Kidney (tissue), 14 donors: ENCODE results near the gene EIF4ENIF1. TPM values are rescaled to one million over a fixed set of nuclear protein-coding genes. Genes with fewer than 3 reads are reported as not detected.

ENCODE experiments used
- DNase-seq, 5 donors: peaks; one replicate each; pipeline ENCODE4 v3.0.0-alpha.2; 2013 to 2020
- FAIRE-seq: peaks from 2 replicates; lab custom pipeline; 2012; peaks lifted over from hg19 to GRCh38; lab: Jason Lieb, UNC
- H3K27ac ChIP-seq, 2 donors: one replicate each; pipeline ENCODE4 v1.7.0; 2013; ENCODE audit warnings: low read depth in 2 of 2, low read length in 2 of 2, inconsistent platforms in 1 of 2
- H3K27me3 ChIP-seq: one replicate; pipeline ENCODE4 v1.7.1; 2013; ENCODE audit warnings: low read length, inconsistent platforms; ENCODE audit not compliant: control insufficient read depth, insufficient read depth
- H3K36me3 ChIP-seq, 3 donors: one replicate each; pipeline versions ENCODE4 v1.7.0 to v1.7.1; 2013; ENCODE audit warnings: low read length in 3 of 3, control low read depth in 1 of 3, inconsistent platforms in 1 of 3; ENCODE audit not compliant: insufficient read depth in 3 of 3, control insufficient read depth in 2 of 3
- H3K4me1 ChIP-seq, 3 donors: one replicate each; pipeline versions ENCODE4 v1.7.0 to v1.7.1; 2013; ENCODE audit warnings: low read length in 3 of 3, inconsistent platforms in 1 of 3, low read depth in 1 of 3; ENCODE audit not compliant: control insufficient read depth in 2 of 3, insufficient read depth in 2 of 3
- H3K4me3 ChIP-seq, 3 donors: one replicate each; pipeline versions ENCODE4 v1.7.0 to v1.8.1; 2013; ENCODE audit warnings: low read length in 3 of 3, control low read depth in 1 of 3, inconsistent platforms in 1 of 3
- H3K9ac ChIP-seq, 3 donors: one replicate each; pipeline versions ENCODE4 v1.7.0 to v1.7.1; 2013; ENCODE audit warnings: low read length in 3 of 3, control low read depth in 1 of 3, inconsistent platforms in 1 of 3
- H3K9me3 ChIP-seq, 3 donors: one replicate each; pipeline versions ENCODE4 v1.7.0 to v1.7.1; 2013; ENCODE audit warnings: low read length in 3 of 3, control low read depth in 1 of 3, inconsistent platforms in 1 of 3; ENCODE audit not compliant: control insufficient read depth in 2 of 3, insufficient read depth in 1 of 3
- intact Hi-C: fragments of 100-400 bp; cut with DNase I; formaldehyde crosslinking; loops from one replicate; pipeline ENCODE4 v1.11.1; 2022
- polyA plus RNA-seq: library from polyadenylated mRNA; stranded (reverse); fragments of 350-450 nt; fragmentation: Illumina TruSeq; extraction: RNeasy Lipid Tissue Mini Kit (QIAGEN cat#74804); gene quantifications from one replicate; pipeline ENCODE4 v1.2.3, GENCODE V29; 2014; ENCODE audit warnings: low read depth, low replicate concordance; ENCODE audit not compliant: insufficient read depth
- total RNA-seq: library from RNA; stranded (reverse); fragmentation: NEBNext Ultra II Directional; extraction: Animal tissue kit (Norgen Biotek cat#: 25700); gene quantifications from one replicate; pipeline ENCODE4 v1.2.1, GENCODE V29; 2021
- TF ChIP-seq, protein P1 (sequence below): IDR thresholded peaks from 3 replicates; pipeline ENCODE4 v1.5.1; 2012; ENCODE audit warnings: mild to moderate bottlenecking, moderate library complexity, borderline replicate concordance; ENCODE audit not compliant: insufficient read depth; ENCODE audit errors: extremely low read depth
- donor health status: control.
- donor health status: control.
- donor health status: control.
- donor health status: control.
- donor health status: control.
- donor health status: DM: yes; HTN: yes; CAD: no.
- donor health status: Normal renal cell carcinoma (clear cell type).

Gene EIF4ENIF1
- total and polyA plus RNA-seq, 2 donors from 2014 or later = 13.8 to 39.1 TPM

DNA sequence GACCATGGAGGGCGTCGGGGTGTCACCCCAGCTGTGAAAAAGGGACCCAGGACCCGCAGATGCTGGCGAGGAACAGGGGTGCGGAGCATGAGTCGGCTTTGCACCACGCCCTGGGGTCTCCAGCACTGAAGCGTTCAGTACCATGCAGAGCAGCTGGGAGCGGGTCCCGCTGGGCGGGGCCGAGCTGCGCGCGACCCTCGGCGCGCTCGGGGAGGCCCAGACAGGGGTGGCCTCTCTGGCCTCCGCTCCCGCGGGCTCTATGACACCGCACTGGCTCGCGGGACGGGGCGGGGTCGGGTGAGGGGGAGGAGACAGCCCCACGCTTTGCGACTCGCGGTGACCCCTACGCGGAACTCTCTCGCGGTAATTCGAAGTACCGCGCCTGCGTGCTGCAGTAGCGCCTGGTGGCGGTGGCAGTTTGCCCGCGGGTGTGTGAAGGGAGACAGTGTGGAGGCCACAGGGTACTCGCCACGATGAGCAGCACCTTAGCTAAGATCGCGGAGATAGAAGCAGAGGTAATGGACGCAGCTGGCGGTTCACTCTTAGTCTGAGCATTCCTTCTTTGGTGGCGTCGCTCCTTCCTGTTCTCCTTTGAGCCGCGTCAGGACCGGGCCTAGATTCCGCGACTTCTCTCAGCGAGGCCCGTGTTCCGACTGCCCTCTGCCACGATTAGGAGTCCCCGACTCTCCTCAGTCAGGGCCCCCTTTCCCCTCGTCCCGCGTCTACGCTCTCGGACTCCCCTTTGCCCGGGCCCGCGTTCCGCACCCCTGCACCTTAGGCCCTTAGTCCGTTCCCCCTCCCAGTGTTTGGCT lies 90.2 kb downstream of the EIF4ENIF1 start, which contains the start of gene DRG1:
DRG1 (plus strand) TSS at position 394 of the 812 bp plus-strand sequence; CDS start at position 474, 80 bp downstream.
- Histone ChIP-seq H3K9me3 (no peaks in the 10 kb centered on the region), H3K9ac (peak within 1 kb of the TSS; percentile 63 to 99 (median 88)), H3K27me3 (no peaks in the 10 kb centered on the region), H3K4me3 (peak within 1 kb of the TSS; percentile 89 to 100 (median 90)), H3K4me1 (peaks cover 0 to 6% (median 5%) of the 10 kb centered on the region in 3 donors), H3K27ac (peak within 1 kb of the TSS; percentile 76 to 84), H3K36me3 (peaks cover 0 to 14% (median 5%) of the 10 kb centered on the region in 3 donors)
- intact Hi-C loops = no loop called here
- TF ChIP-seq, protein P1, sequence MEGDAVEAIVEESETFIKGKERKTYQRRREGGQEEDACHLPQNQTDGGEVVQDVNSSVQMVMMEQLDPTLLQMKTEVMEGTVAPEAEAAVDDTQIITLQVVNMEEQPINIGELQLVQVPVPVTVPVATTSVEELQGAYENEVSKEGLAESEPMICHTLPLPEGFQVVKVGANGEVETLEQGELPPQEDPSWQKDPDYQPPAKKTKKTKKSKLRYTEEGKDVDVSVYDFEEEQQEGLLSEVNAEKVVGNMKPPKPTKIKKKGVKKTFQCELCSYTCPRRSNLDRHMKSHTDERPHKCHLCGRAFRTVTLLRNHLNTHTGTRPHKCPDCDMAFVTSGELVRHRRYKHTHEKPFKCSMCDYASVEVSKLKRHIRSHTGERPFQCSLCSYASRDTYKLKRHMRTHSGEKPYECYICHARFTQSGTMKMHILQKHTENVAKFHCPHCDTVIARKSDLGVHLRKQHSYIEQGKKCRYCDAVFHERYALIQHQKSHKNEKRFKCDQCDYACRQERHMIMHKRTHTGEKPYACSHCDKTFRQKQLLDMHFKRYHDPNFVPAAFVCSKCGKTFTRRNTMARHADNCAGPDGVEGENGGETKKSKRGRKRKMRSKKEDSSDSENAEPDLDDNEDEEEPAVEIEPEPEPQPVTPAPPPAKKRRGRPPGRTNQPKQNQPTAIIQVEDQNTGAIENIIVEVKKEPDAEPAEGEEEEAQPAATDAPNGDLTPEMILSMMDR = no peak
- DNase-seq (peak; percentile 98 to 99 (median 98)), FAIRE-seq (peak; percentile 57)

DNA sequence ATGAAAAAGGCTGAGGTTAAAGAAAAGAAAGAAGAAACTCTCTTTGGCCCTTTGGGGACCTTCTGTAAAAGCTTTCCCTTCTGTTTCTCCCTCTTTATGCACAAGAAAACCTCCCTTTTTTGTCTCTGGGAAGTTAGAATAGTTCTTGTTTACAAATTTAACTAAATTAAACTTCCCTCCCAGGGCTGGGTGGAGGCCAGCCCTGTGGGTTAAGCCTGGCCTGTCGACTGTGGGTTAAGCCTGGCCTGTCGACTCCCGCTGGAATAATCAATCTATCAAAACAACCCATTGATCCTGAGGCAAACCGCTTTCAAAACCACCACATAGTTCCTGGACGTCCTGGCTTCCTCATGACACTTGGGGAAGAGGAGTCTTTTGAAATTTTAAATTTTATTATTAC lies 91.4 kb downstream of the EIF4ENIF1 start:
- H3K9me3 ChIP-seq = no peaks in the 10 kb centered on the region
- no peak overlapping the region for H3K27ac ChIP-seq
- H3K27me3 ChIP-seq = no peaks in the 10 kb centered on the region
- DNase-seq (peak in 2 of 5 donors; percentile 4 to 28), FAIRE-seq (no peak)
- H3K4me1 ChIP-seq = peaks cover 0 to 6% (median 5%) of the 10 kb centered on the region in 3 donors
- TF ChIP-seq, protein P1 = no peak
- H3K9ac ChIP-seq = no peak overlapping the region
- H3K4me3 ChIP-seq = no peak overlapping the region
- intact Hi-C loops = no loop called here
- H3K36me3 ChIP-seq = peaks cover 0 to 7% (median 2%) of the 10 kb centered on the region in 3 donors

DNA sequence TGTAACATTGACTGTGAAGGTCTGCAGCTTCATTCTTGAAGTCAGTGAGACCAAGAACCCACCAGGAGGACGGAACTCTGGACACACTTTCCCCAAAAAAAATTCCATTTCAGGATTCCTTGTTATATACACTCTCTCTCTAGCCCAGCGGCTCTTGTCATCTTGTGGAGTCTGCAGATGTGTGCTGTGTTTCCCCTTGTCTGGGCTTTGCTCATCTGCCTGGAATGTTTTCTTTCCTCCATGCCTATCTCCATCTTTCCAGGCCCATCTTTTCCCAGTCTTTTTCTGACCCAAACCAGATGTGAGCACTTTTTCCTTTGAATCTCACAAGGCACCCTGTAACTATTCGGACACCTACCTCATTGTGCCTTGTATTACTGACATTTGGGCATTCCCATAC lies 95.3 kb downstream of the EIF4ENIF1 start:
- no peak overlapping the region for H3K9ac ChIP-seq
- intact Hi-C loops = no loop called here
- DNase-seq = no peak
- no peaks in the 10 kb centered on the region for H3K9me3 ChIP-seq
- peaks cover 0 to 5% (median 0%) of the 10 kb centered on the region in 3 donors for H3K4me1 ChIP-seq
- H3K27me3 ChIP-seq = no peaks in the 10 kb centered on the region
- H3K36me3 ChIP-seq = no peaks in the 10 kb centered on the region
- no peak overlapping the region for H3K4me3 ChIP-seq
- FAIRE-seq = no peak
- no peak overlapping the region for H3K27ac ChIP-seq
- TF ChIP-seq, protein P1 = no peak
